Hepatocyte (in vitro differentiated cells): ENCODE measurements around the gene KMT2A. TPM values are rescaled to one million over a fixed set of nuclear protein-coding genes. Genes with fewer than 3 reads are reported as not detected.
A peak's percentile ranks its signal among the peaks of the same experiment; 100 is the strongest.

Source experiments
- DNase-seq: peaks from one replicate; pipeline ENCODE4 v3.0.0-alpha.2; 2016; ENCODE audit warnings: low spot score
- H2AFZ ChIP-seq: fragments of 200-600 bp; sonication (generic); 2 replicates; pipeline ENCODE4 v1.6.0; 2016; ENCODE audit warnings: antibody characterized with exemption, mild to moderate bottlenecking
- H3K27ac ChIP-seq: fragments of 200-600 bp; sonication (generic); 2 replicates; pipeline ENCODE4 v1.5.1; 2016; ENCODE audit warnings: mild to moderate bottlenecking
- H3K27me3 ChIP-seq: fragments of 200-600 bp; sonication (generic); 2 replicates; pipeline ENCODE4 v1.6.1; 2016
- H3K36me3 ChIP-seq: fragments of 200-600 bp; sonication (generic); replicated peaks from 2 replicates; pipeline ENCODE4 v1.5.1; 2016; ENCODE audit warnings: low read depth; ENCODE audit not compliant: insufficient read depth
- H3K4me1 ChIP-seq: fragments of 200-600 bp; sonication (generic); 2 replicates; pipeline ENCODE4 v1.5.1; 2016; ENCODE audit warnings: mild to moderate bottlenecking, moderate library complexity; ENCODE audit not compliant: insufficient read depth
- H3K4me2 ChIP-seq: fragments of 200-600 bp; sonication (generic); 2 replicates; pipeline ENCODE4 v1.6.0; 2016
- H3K4me3 ChIP-seq: fragments of 200-600 bp; sonication (generic); 2 replicates; pipeline ENCODE4 v1.5.1; 2016; ENCODE audit warnings: mild to moderate bottlenecking
- H3K79me2 ChIP-seq: fragments of 200-600 bp; sonication (generic); 2 replicates; pipeline ENCODE4 v1.6.0; 2017; ENCODE audit warnings: mild to moderate bottlenecking
- H3K9me2 ChIP-seq: fragments of 200-600 bp; sonication (generic); replicated peaks from 2 replicates; pipeline ENCODE4 v1.6.0; 2017; ENCODE audit warnings: mild to moderate bottlenecking; ENCODE audit not compliant: insufficient read depth
- H3K9me3 ChIP-seq: fragments of 200-600 bp; sonication (generic); 2 replicates; pipeline ENCODE4 v1.5.1; 2016; ENCODE audit warnings: low read depth, mild to moderate bottlenecking
- H4K20me1 ChIP-seq: fragments of 200-600 bp; sonication (generic); 2 replicates; pipeline ENCODE4 v1.6.0; 2016; ENCODE audit warnings: mild to moderate bottlenecking; ENCODE audit not compliant: insufficient read depth, poor library complexity, severe bottlenecking
- CTCF ChIP-seq: fragments of 200-600 bp; sonication (generic); IDR thresholded peaks from 2 replicates; pipeline ENCODE4 v1.5.1; 2016; ENCODE audit warnings: antibody characterized with exemption, mild to moderate bottlenecking; ENCODE audit not compliant: poor library complexity
- EZH2 ChIP-seq: fragments of 200-600 bp; sonication (generic); IDR thresholded peaks from 2 replicates; pipeline ENCODE4 v1.6.1; 2016; ENCODE audit warnings: antibody characterized with exemption, mild to moderate bottlenecking, borderline replicate concordance
- EZH2phosphoT487 ChIP-seq: fragments of 200-600 bp; sonication (generic); IDR thresholded peaks from one replicate; pipeline ENCODE4 v1.6.1; 2018; ENCODE audit warnings: antibody characterized with exemption, mild to moderate bottlenecking, low read depth, moderate library complexity; ENCODE audit not compliant: unreplicated experiment, severe bottlenecking
- WGBS: methylation state at CpG from one replicate; pipeline ENCODE4 v1.1.6; 2016; ENCODE audit warnings: low lambda C conversion rate; ENCODE audit errors: missing lambda C conversion rate; 5-methylcytosine and 5-hydroxymethylcytosine counted together
- polyA plus RNA-seq: library from polyadenylated mRNA; unstranded; fragments of >200 nt; fragmentation: Nextera tagmentation; extraction: Ambion mirVana; gene quantifications from 2 replicates; pipeline ENCODE4 v1.2.1, GENCODE V29; 2016
- total RNA-seq: library from RNA; depleted of rRNA; stranded (reverse); fragments of >200 nt; gene quantifications from 2 replicates; pipeline ENCODE4 v1.2.3, GENCODE V29; 2014

The KMT2A gene
- total and polyA plus RNA-seq, 2 experiments from 2014 or later: 23.0 to 29.1 TPM

DNA sequence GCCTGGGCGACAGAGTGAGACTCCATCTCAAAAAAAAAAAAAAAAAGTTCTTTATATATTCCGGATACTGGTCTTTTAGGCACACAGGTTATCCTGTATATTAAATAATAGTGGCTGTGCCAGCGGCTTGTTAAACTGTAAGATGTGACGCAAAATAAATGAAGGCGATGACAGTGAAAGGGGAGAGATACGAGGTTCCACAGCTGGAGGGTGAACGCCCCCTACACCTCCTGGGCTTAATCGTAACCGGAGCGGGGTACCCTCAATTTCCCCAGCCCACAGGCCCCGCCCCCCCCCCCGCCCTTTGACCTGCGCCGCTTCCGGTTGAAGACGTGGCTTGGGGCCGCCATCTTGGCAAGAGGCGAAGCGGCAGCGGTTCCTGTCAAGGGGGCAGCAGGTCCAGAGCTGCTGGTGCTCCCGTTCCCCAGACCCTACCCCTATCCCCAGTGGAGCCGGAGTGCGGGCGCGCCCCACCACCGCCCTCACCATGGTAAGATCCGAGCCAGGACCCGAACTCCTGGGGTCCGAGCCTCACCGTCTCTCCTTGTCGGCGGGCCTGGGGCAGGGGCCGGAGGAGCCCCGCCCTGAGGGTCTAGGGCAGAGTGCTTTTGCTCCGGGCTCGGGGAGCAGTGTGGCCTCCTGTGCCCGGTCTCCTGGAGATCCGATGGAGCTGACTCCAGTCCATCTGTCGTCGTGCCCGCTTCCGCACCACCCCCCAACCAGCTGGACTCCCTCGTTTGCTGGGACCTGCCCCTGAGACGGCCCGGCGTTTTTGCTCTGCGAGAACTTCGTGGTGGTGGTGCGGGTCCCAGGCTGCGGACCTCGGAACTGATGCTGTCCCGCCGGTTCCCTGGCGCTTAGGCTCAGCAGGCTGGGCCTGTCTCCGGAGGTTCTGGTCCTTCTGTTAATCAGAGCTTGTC, 136.0 kb downstream of the KMT2A start, which contains the start of gene ARCN1:
TSS of gene ARCN1 (plus strand) at position 349 of the 920 bp plus-strand sequence. CDS start at position 488, 139 bp downstream.
- TF ChIP-seq CTCF (no peak), EZH2 (no peak), EZH2phosphoT487 (no peak)
- peak within 1 kb of the TSS; percentile 99 for H3K4me3 ChIP-seq

GRCh38 chr11:118572981-118573550, 136.8 kb downstream of the KMT2A start:
- Histone ChIP-seq H3K9me2 (no peaks in the 10 kb centered on the region), H3K79me2 (peaks cover 71% of the 10 kb centered on the region), H4K20me1 (peaks cover 49% of the 10 kb centered on the region), H3K36me3 (no peaks in the 10 kb centered on the region), H3K4me1 (peaks cover 13% of the 10 kb centered on the region), H3K4me3 (peak overlapping the region; percentile 99), H2AFZ (peak overlapping the region; percentile 61), H3K4me2 (peak overlapping the region; percentile 86), H3K27me3 (no peaks in the 10 kb centered on the region), H3K27ac (peak overlapping the region; percentile 100), H3K9me3 (no peaks in the 10 kb centered on the region)
- TF ChIP-seq CTCF: no peak
- DNase-seq: peak; percentile 56
- 5% methylated on average over 10 of the region's 10 CpGs for WGBS

More for the DNA sequence above, 136.0 kb downstream of the KMT2A start, which contains the start of gene ARCN1:
- Histone ChIP-seq H3K36me3 (no peaks in the 10 kb centered on the region), H3K79me2 (peaks cover 64% of the 10 kb centered on the region), H3K4me2 (peak within 1 kb of the TSS; percentile 86), H3K9me3 (no peaks in the 10 kb centered on the region), H3K27ac (peak within 1 kb of the TSS; percentile 100), H3K27me3 (no peaks in the 10 kb centered on the region), H3K9me2 (no peaks in the 10 kb centered on the region), H2AFZ (peak within 1 kb of the TSS; percentile 61), H4K20me1 (peaks cover 41% of the 10 kb centered on the region), H3K4me1 (peaks cover 13% of the 10 kb centered on the region)
- WGBS: under 1% methylated on average over 54 of the region's 55 CpGs
- DNase-seq: peak; percentile 90

DNA sequence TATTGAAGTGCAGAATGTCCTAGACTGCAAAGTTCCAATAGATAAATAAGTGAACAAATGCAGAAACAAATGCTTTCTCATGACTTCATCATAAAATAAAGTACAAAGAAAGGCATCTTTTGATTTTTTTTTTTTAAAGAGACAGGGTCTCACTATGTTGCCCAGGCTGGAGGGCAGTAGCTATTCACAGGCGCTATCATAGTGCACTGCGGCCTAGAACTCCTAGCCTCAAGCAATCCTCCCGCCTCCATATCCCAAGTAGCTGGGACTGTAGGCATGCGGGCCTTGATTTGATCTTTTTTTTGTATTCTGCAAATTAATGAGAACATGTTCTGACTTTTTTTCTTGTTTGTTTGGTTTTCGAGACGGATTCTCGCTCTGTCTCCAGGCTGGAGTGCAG, 138.3 kb downstream of the KMT2A start:
- no peaks in the 10 kb centered on the region for H3K27me3 ChIP-seq
- H3K9me3 ChIP-seq: no peaks in the 10 kb centered on the region
- H3K9me2 ChIP-seq: no peaks in the 10 kb centered on the region
- H3K27ac ChIP-seq: no peak overlapping the region
- H3K36me3 ChIP-seq: no peaks in the 10 kb centered on the region
- DNase-seq: no peak
- H3K4me2 ChIP-seq: peak overlapping the region; percentile 86
- no peak overlapping the region for H2AFZ ChIP-seq
- TF ChIP-seq EZH2 (no peak), EZH2phosphoT487 (no peak), CTCF (no peak)
- peaks cover 64% of the 10 kb centered on the region for H4K20me1 ChIP-seq
- 90% methylated on average over 7 of the region's 7 CpGs for WGBS
- H3K4me1 ChIP-seq: peaks cover 13% of the 10 kb centered on the region
- H3K79me2 ChIP-seq: peaks cover 87% of the 10 kb centered on the region
- H3K4me3 ChIP-seq: peak overlapping the region; percentile 6

Other genes with a start within 250 kb of the KMT2A start
- gene JAML, start 211.5 kb upstream of the KMT2A start, total RNA-seq: 3.5 and 5.3 TPM in 2 replicates
- 5.0 and 5.9 TPM in 2 replicates for gene JAML, start 211.5 kb upstream of the KMT2A start, polyA plus RNA-seq
- 20.6 and 21.1 TPM in 2 replicates for gene MPZL3, start 184.1 kb upstream of the KMT2A start, total RNA-seq
- 10.2 and 10.8 TPM in 2 replicates for gene MPZL3, start 184.1 kb upstream of the KMT2A start, polyA plus RNA-seq
- 47.2 and 52.3 TPM in 2 replicates for gene MPZL2, start 172.2 kb upstream of the KMT2A start, total RNA-seq
- 38.4 and 48.0 TPM in 2 replicates for gene MPZL2, start 172.2 kb upstream of the KMT2A start, polyA plus RNA-seq
- not detected in 2 replicates for gene CD3E, start 131.8 kb upstream of the KMT2A start, total RNA-seq
- gene CD3E, start 131.8 kb upstream of the KMT2A start, polyA plus RNA-seq: not detected in 2 replicates
- 0.92 and 2.3 TPM in 2 replicates for gene CD3D, start 93.8 kb upstream of the KMT2A start, total RNA-seq
- 1.8 and 3.6 TPM in 2 replicates for gene CD3D, start 93.8 kb upstream of the KMT2A start, polyA plus RNA-seq
- 0.50 and 1.1 TPM in 2 replicates for gene CD3G, start 92.1 kb upstream of the KMT2A start, total RNA-seq
- gene CD3G, start 92.1 kb upstream of the KMT2A start, polyA plus RNA-seq: 0.11 and 0.60 TPM in 2 replicates
- 57.5 and 61.5 TPM in 2 replicates for gene UBE4A, start 76.9 kb upstream of the KMT2A start, total RNA-seq
- 19.7 and 22.4 TPM in 2 replicates for gene UBE4A, start 76.9 kb upstream of the KMT2A start, polyA plus RNA-seq
- gene ATP5MG, start 34.9 kb upstream of the KMT2A start, total RNA-seq: 64.7 and 68.1 TPM in 2 replicates
- 431 and 471 TPM in 2 replicates for gene ATP5MG, start 34.9 kb upstream of the KMT2A start, polyA plus RNA-seq
- gene TTC36, start 91.0 kb downstream of the KMT2A start, total RNA-seq: 1.9 and 4.9 TPM in 2 replicates
- 2.1 and 3.1 TPM in 2 replicates for gene TTC36, start 91.0 kb downstream of the KMT2A start, polyA plus RNA-seq
- gene TMEM25, start 94.7 kb downstream of the KMT2A start, total RNA-seq: 30.6 and 32.3 TPM in 2 replicates
- 35.6 and 42.9 TPM in 2 replicates for gene TMEM25, start 94.7 kb downstream of the KMT2A start, polyA plus RNA-seq
- gene IFT46, start 129.4 kb downstream of the KMT2A start, total RNA-seq: 20.6 and 21.0 TPM in 2 replicates
- 12.3 and 12.6 TPM in 2 replicates for gene IFT46, start 129.4 kb downstream of the KMT2A start, polyA plus RNA-seq
- gene ARCN1, start 135.9 kb downstream of the KMT2A start, total RNA-seq: 177 and 190 TPM in 2 replicates
- gene ARCN1, start 135.9 kb downstream of the KMT2A start, polyA plus RNA-seq: 166 and 194 TPM in 2 replicates
- 45.8 and 51.8 TPM in 2 replicates for gene PHLDB1, start 171.1 kb downstream of the KMT2A start, total RNA-seq
- gene PHLDB1, start 171.1 kb downstream of the KMT2A start, polyA plus RNA-seq: 71.1 and 73.0 TPM in 2 replicates
- 6.6 and 10.2 TPM in 2 replicates for gene TREH, start 243.2 kb downstream of the KMT2A start, total RNA-seq
- 10.7 and 15.1 TPM in 2 replicates for gene TREH, start 243.2 kb downstream of the KMT2A start, polyA plus RNA-seq